A549 (cell line): ENCODE measurements around the gene ARFRP1.

Experiments used
- CTCF ChIP-seq: fragments of >200 bp; sonication (Bioruptor Twin); formaldehyde crosslinking; IDR thresholded peaks from 3 replicates; pipeline ENCODE4 v1.5.1; 2016
- GATA3 ChIP-seq: IDR thresholded peaks from 2 replicates; pipeline ENCODE4 v1.6.1; 2012; ENCODE audit warnings: borderline replicate concordance

GRCh38 chr20:63648895-63649589, 58.7 kb downstream of the ARFRP1 start:
- no peak for TF ChIP-seq CTCF
- no peak for TF ChIP-seq GATA3
